CD4-positive, alpha-beta T cell (primary cell): ENCODE data around the gene SSTR5. TPM values are rescaled to one million over a fixed set of nuclear protein-coding genes. Genes with fewer than 3 reads are reported as not detected.

Experiments used
- ATAC-seq: fragments of 200-7000 bp; cut with Tn5 transposase; one replicate; pipeline ENCODE4 v1.10.0; 2022; ENCODE audit warnings: mild to moderate bottlenecking; ENCODE audit not compliant: poor library complexity
- CTCF ChIA-PET: fragments of 350-600 bp; sonication (Branson Sonifier 250); formaldehyde crosslinking; loops from one replicate; lab custom pipeline; 2021; ENCODE audit warnings: antibody characterized with exemption, inconsistent platforms; lab: Charles Lee
- POLR2A ChIA-PET: fragments of 350-600 bp; sonication (Branson Sonifier 250); formaldehyde crosslinking; loops from one replicate; lab custom pipeline; 2021; ENCODE audit warnings: antibody characterized with exemption, inconsistent platforms; lab: Charles Lee
- DNase-seq, 14 experiments: peaks; one replicate each; pipeline ENCODE4 v3.0.0-alpha.2; 2013 to 2020; ENCODE audit warnings: mixed read lengths in 2 of 14
- H3K27ac ChIP-seq, 2 donors: one replicate each; pipeline versions ENCODE4 v1.5.1 to v1.7.0; 2013; ENCODE audit warnings: low read length in 2 of 2, low read depth in 1 of 2, mild to moderate bottlenecking in 1 of 2
- H3K27me3 ChIP-seq, 2 experiments: 1 replicate in 1 of 2; 2 replicates in 1 of 2; pipeline versions ENCODE4 v1.6.1 to v1.7.0; 2013; ENCODE audit warnings: low read length in 2 of 2, control low read depth in 1 of 2, mild to moderate bottlenecking in 1 of 2, moderate library complexity in 1 of 2; ENCODE audit not compliant: insufficient read depth in 2 of 2, control insufficient read depth in 1 of 2
- H3K36me3 ChIP-seq: one replicate; pipeline ENCODE4 v1.6.1; 2013; ENCODE audit warnings: low read length, control low read depth; ENCODE audit not compliant: insufficient read depth
- H3K4me1 ChIP-seq: one replicate; pipeline ENCODE4 v1.6.1; 2013; ENCODE audit warnings: low read length, control low read depth; ENCODE audit not compliant: insufficient read depth
- H3K4me3 ChIP-seq: one replicate; pipeline ENCODE4 v1.5.1; 2013; ENCODE audit warnings: mild to moderate bottlenecking, low read length, moderate library complexity
- H3K9me3 ChIP-seq, 2 experiments: 1 replicate in 1 of 2; 2 replicates in 1 of 2; pipeline versions ENCODE4 v1.6.1 to v1.7.0; 2013; ENCODE audit warnings: low read length in 2 of 2, mild to moderate bottlenecking in 2 of 2, control low read depth in 1 of 2, moderate library complexity in 1 of 2; ENCODE audit not compliant: control insufficient read depth in 1 of 2, insufficient read depth in 1 of 2
- H3K27ac Mint-ChIP-seq: one replicate; pipeline ENCODE4 v1.8.0; 2020; ENCODE audit warnings: mixed read lengths
- H3K27me3 Mint-ChIP-seq: one replicate; pipeline ENCODE4 v1.8.0; 2021; ENCODE audit warnings: mixed read lengths
- H3K36me3 Mint-ChIP-seq: one replicate; pipeline ENCODE4 v1.8.0; 2021; ENCODE audit warnings: low read depth, mixed read lengths
- H3K4me1 Mint-ChIP-seq: one replicate; pipeline ENCODE4 v1.8.0; 2021; ENCODE audit warnings: low read depth, mixed read lengths
- H3K4me3 Mint-ChIP-seq: one replicate; pipeline ENCODE4 v1.8.0; 2020; ENCODE audit warnings: mild to moderate bottlenecking, mixed read lengths
- H3K9me3 Mint-ChIP-seq: one replicate; pipeline ENCODE4 v1.8.0; 2020; ENCODE audit warnings: mixed read lengths
- intact Hi-C, 2 experiments: fragments of 100-400 bp; cut with DNase I in 1 of 2; cut with micrococcal nuclease in 1 of 2; formaldehyde crosslinking; loops; one replicate each; pipeline versions ENCODE4 v1.15.1 to v1.9.0; 2023 to 2025; cut with DNase I, micrococcal nuclease
- total RNA-seq, 174 experiments: library from RNA in 2 of 174; stranded (reverse) in 2 of 174; gene quantifications; one replicate each; pipeline ENCODE4 v1.2.3 and lab custom pipeline; 2021 to 2026
- TF ChIP-seq, protein P1 (sequence below): fragments of 200-600 bp; IDR thresholded peaks from one replicate; pipeline ENCODE4 v1.8.0; 2022; ENCODE audit warnings: antibody characterized with exemption, mild to moderate bottlenecking

SSTR5 gene
- total RNA-seq, 2 experiments from 2014 or later: not detected

DNA sequence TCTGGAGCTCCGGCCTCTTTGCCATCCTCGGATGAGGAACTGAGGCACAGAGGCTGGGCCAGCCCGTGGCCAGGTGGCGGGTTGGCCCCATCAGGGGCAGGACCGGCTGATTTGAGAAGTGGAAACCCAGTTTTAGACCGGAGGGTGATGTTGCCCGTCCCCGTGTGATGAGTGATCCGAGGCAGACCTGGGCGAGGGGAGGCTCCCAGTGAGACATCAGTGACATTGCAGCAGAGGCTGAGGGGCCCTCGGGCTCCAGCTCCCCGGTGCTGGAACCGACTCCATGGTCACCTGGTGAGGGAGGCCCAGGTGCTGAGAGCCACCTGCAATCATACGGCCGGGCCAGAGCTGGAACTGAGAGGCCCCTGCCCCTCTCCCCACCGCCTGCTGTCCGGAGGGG is 53.5 kb downstream of the SSTR5 start:
- Histone ChIP-seq H3K9me3 (peaks cover 0 to 16% of the 10 kb centered on the region in 2 experiments), H3K27me3 (no peaks in the 10 kb centered on the region), H3K4me3 (no peak overlapping the region), H3K36me3 (no peaks in the 10 kb centered on the region), H3K27ac (no peak overlapping the region), H3K4me1 (peaks cover 8% of the 10 kb centered on the region)
- DNase-seq (no peak), ATAC-seq (no peak)
- CTCF ChIA-PET: no interaction called here
- Mint-ChIP-seq H3K9me3 (no peaks in the 10 kb centered on the region), H3K4me1 (no peaks in the 10 kb centered on the region), H3K36me3 (no peaks in the 10 kb centered on the region), H3K4me3 (no peak overlapping the region), H3K27me3 (no peaks in the 10 kb centered on the region), H3K27ac (no peak overlapping the region)
- TF ChIP-seq, protein P1, sequence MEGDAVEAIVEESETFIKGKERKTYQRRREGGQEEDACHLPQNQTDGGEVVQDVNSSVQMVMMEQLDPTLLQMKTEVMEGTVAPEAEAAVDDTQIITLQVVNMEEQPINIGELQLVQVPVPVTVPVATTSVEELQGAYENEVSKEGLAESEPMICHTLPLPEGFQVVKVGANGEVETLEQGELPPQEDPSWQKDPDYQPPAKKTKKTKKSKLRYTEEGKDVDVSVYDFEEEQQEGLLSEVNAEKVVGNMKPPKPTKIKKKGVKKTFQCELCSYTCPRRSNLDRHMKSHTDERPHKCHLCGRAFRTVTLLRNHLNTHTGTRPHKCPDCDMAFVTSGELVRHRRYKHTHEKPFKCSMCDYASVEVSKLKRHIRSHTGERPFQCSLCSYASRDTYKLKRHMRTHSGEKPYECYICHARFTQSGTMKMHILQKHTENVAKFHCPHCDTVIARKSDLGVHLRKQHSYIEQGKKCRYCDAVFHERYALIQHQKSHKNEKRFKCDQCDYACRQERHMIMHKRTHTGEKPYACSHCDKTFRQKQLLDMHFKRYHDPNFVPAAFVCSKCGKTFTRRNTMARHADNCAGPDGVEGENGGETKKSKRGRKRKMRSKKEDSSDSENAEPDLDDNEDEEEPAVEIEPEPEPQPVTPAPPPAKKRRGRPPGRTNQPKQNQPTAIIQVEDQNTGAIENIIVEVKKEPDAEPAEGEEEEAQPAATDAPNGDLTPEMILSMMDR: no peak
- intact Hi-C loops: no loop called here
- POLR2A ChIA-PET: no interaction called here

DNA sequence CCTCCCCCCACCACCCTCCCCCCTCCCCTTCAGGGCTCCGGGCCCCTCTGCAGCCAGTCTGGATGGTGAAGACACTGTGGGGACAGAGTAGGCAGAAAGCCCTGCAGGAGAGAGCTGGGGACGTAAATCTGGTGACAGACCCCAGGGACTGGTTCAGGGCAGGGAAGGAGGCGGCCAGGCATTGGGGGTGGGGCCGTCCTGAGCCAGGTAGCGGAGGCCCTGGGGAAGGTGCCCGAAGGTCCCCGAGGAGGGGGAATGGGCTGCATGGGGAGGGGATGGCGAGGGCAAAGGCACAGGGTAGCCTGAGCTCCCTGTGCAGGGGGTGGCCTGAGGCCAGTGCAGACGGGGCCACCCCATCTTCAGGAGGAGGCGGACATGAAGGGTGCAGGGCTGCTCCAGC is 54.0 kb downstream of the SSTR5 start:
- no peaks in the 10 kb centered on the region for H3K27me3 ChIP-seq
- H3K4me1 ChIP-seq: peaks cover 8% of the 10 kb centered on the region
- DNase-seq: no peak
- Mint-ChIP-seq H3K36me3 (no peaks in the 10 kb centered on the region), H3K4me3 (no peak overlapping the region), H3K4me1 (no peaks in the 10 kb centered on the region), H3K27ac (no peak overlapping the region), H3K9me3 (no peaks in the 10 kb centered on the region), H3K27me3 (no peaks in the 10 kb centered on the region)
- H3K9me3 ChIP-seq: peaks cover 0 to 16% of the 10 kb centered on the region in 2 experiments
- no peak overlapping the region for H3K4me3 ChIP-seq
- POLR2A ChIA-PET: no interaction called here
- H3K27ac ChIP-seq: no peak overlapping the region
- TF ChIP-seq, protein P1: no peak
- no peaks in the 10 kb centered on the region for H3K36me3 ChIP-seq
- CTCF ChIA-PET: no interaction called here
- ATAC-seq: no peak
- intact Hi-C loops: no loop called here

DNA sequence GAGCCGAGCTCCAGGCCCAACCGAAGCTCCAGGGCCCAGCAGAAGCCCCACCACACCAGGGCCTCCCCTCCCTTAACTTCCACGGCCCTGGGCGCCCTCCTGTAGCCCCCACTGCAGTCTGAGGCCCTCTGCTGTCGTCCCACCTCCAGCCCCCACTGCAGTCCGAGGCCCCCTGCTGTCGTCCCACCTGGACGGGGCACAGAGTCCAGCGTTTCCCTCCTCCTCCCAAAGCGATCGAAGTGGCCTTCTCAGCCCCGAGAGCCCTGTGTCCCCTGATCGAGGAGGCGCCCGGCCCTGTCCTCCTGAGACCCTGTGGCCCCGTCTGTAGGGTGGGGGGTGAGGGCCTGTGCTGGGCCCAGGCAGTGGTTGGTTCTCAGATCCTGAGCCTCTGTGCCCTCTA is 54.6 kb downstream of the SSTR5 start:
- H3K4me1 ChIP-seq: peaks cover 8% of the 10 kb centered on the region
- H3K36me3 Mint-ChIP-seq: no peaks in the 10 kb centered on the region
- H3K4me3 Mint-ChIP-seq: no peak overlapping the region
- ATAC-seq (no peak), DNase-seq (no peak)
- POLR2A ChIA-PET: no interaction called here
- H3K9me3 ChIP-seq: peaks cover 0 to 16% of the 10 kb centered on the region in 2 experiments
- CTCF ChIA-PET: no interaction called here
- no peaks in the 10 kb centered on the region for H3K27me3 Mint-ChIP-seq
- H3K4me3 ChIP-seq: no peak overlapping the region
- no peak overlapping the region for H3K27ac Mint-ChIP-seq
- intact Hi-C loops: no loop called here
- no peaks in the 10 kb centered on the region for H3K4me1 Mint-ChIP-seq
- no peaks in the 10 kb centered on the region for H3K27me3 ChIP-seq
- no peaks in the 10 kb centered on the region for H3K9me3 Mint-ChIP-seq
- H3K27ac ChIP-seq: no peak overlapping the region
- TF ChIP-seq, protein P1: no peak
- H3K36me3 ChIP-seq: no peaks in the 10 kb centered on the region
